CD1c-positive myeloid dendritic cell (primary cell): Measurements from ENCODE around the gene CEACAM19.

ENCODE experiments used
- DNase-seq: peaks from one replicate; pipeline ENCODE4 v3.0.0-alpha.2; 2016; ENCODE audit errors: extremely low spot score

CEACAM19 gene

DNA sequence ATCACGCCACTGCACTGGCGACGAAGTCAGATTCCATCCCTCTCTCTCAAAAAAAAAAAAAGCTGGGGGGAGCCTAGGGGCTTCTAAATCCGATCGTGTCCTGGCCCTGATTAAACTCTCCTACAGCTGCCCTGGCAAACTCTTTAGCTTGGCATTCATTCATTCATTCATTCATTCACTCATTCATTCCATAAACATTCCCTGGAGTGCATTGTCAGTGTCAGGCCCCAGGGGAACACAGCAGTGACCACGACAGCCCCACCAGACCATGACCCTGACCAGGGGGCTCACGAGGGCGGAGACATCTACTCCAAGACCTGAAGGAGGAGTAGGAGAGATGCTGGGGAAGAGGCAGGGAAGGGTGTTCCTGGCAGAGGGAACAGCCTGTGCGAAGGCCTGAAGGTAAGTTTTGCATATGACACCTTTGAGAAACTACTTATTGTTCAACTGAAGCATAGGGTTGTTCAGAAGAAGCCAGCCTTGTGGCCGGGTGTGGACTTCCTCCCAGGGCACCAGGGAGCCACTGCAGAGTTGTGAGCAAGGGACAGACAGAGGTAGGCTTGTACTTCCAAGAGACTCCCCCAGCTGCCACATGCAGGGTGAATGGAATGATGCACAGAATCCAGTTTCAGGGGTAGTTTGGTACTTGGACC lies 52.1 kb downstream of the CEACAM19 start:
- DNase-seq, result no peak

DNA sequence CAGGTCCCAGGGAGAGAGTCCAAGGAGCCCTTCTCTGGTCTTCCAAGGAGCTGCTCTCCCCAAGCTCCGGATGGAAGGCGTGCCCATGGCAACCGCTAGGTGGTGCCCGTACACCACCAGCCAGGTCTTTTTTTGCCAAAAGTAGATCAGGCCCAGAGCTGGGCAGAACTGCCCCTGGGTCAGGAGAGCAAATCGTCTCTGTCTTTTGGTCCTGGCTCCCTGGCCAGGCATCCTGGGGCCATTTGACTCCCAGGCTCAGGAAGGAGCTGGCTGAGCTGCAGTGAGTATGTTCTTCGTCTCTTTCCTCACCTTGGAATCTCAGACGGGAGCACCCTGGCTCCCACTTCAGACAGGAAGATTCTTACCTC lies 52.7 kb downstream of the CEACAM19 start:
- peak; percentile 90 for DNase-seq

DNA sequence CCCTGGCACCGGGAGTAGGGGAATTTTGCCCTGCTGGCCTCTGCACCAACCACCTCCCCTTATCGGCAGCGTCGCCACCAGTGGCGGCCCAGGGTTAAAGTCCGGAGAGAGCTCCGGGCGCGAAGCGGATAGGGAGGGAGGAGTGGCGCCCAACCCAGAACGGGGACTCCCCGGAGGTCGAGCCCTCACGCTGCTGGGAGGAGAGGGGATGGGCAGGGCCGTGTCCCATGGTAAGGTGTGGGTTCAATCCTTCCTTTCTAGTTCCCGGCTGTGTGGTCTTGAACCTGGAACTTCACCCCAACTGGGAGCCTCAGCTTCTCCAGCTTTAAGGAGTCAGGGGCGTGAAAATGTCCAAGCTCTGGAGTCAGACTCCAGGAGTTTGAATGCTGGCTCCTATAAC lies 54.0 kb downstream of the CEACAM19 start:
- no peak for DNase-seq

DNA sequence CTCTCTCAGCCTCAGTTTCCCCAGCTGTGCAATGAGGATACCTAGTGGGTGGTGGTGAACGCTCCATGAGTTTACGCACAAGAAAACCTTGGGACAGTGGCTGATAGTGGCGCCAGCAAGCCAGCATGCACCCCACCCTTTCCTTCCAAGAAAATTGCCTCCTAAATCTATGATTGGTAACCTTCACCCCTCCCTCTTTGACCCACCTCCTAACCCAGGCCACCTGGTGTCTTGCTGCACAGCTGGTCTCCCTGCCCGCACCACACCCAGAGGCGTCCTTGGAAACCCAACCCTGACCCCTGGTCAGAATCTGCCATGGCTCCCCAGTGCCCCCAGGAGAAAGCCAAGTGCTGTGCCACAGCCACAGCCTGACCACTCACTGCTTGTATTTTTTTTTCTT lies 54.4 kb downstream of the CEACAM19 start:
- no peak for DNase-seq

DNA sequence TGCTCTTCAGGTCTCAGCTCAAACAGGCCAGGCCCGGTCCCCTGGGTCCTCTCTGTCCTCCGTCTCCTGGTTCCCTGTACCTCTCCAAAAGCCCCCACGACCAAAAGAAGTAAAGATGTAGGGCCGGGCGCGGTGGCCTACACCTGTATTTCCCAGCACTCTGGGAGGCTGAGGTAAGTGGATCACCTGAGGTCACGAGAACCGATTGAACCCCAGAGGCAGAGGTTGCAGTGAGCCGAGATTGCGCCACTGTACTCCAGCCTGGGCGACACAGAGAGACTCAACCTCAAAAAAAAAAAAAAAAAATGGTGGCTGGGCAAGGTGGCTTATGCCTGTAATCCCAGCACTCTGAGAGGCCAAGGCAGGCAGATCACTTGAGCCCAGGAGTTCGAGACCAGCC lies 55.2 kb downstream of the CEACAM19 start:
- no peak for DNase-seq

DNA sequence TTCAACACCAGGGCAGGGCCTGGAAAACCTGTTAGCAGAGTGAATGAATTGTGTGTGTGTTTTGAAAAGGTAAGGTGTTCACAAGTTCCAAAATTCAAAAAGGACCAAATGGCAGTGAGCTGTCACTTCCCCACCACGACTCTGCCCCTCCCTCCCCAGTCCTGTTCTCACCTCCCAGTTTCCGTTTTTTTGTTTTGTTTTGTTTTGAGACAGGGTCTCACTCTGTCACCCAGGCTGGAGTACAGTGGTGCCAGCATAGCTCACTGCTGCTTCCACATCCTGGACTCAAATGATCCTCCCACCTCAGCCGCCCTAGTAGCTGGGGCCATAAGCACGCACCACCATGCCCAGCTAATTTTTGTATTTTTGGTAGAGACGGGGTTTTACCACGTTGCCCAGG lies 56.9 kb downstream of the CEACAM19 start:
- DNase-seq, result peak; percentile 27

DNA sequence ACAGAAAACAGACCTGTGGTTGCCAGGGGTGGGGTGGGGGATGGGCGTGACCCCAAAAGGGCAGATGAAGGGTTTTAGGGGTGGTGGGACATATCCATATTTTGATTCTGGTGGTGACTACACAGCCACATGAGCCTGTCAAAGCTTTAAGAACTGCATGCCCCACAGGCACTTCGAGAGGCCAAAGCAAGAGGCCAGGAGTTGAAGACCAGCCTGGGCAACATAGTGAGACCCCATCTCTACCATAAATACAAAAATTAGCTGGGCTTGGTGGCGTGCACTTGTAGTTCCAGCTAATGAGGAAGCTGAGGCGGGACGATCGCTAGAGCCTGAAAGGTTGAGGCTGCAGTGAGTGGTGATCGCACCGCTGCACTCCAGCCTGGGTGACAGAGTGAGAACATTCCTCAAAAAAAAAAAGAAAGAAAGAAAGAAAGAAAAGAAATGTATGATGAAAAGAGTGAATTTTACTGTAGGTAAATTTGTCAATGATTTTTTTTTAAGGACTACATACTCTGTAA lies 58.3 kb downstream of the CEACAM19 start:
- peak; percentile 21 for DNase-seq

DNA sequence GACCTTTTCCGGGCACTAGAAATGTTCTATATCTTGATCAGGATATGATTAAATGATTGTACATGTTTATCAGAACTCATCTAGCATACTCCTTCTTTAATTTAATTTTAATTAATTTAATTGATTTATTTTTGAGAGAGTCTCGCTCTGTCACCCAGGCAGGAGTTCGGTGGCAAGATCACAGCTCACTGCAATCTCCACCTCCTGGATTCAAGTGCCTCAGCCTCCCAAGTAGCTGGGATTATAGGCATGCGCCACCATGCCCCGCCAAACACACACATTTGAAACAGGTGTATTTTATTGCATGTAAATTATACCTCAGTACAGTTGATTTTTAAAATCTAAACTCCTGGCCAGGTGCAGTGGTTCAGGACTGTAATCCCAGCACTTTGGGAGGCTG lies 59.8 kb downstream of the CEACAM19 start:
- no peak for DNase-seq

DNA sequence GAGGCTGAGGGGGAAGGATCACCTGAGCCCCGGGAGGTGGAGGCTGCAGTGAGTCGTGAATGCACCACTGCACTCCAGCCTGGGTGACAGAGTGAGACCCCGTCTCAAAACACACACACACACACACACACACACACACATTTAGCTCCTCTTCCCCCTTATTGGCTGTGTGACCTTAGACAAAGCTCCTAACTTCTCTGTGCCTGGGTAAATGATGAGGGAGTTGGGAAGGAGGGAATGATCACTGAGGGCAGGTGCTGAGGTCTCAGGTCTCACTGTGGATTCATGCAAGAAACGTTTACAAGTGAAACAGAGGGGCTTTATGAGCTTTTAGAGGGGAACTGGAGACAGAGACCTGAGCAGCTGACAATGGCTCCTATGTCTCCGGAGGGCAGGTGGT lies 60.3 kb downstream of the CEACAM19 start:
- no peak for DNase-seq

DNA sequence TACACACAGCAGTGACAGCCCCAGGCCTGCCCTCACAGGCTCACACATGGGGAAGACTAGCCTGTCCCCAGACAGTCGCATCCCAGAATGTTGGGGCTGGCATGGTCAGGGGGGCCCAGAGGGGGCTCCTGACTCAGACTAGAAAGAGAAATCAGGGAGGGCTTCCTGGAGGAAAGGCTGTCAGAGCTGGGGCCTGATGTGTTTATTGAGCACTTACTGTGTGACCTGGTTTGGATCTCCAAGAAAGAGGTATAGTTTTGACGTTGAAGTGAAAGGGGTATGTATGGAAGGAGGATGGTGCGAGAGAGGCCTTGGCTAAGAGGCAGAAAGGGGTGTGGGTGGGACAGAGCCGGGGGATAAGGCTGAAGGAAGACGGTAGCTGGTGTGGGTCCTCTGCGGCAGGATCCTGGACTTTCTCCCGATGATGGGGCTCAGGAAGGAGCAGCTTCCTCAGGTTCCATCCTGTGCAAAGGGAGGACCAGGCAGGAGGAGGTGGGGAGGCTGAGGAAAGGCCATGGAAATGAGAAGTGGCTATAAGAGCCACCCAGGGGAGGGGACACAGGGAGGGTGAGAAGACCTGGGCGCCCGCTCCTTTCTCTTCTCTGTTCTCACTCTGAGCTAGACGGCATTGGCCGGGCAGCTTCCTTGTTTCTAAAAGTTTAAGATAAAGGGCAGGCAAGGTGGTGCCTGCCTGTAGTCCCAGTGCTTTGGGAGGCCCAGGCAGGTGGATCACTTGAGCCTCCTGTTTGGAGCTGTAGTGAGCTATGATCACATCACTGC lies 61.1 kb downstream of the CEACAM19 start:
- peak; percentile 64 for DNase-seq
